ENCODE results near the gene SRRM3.
"Not testable (repeated sequence)": the region's sequence is repeated elsewhere in the genome, so short reads cannot be mapped to it uniquely, and the experiment has no call there.

The SRRM3 gene

GRCh38 chr7:76314042-76314721 lies 112.5 kb downstream of the SRRM3 start:
- peak; percentile 75 for DNase-seq (ENCODE audit: low read depth)

GRCh38 chr7:76314740-76315139 lies 113.0 kb downstream of the SRRM3 start:
- not testable (repeated sequence) for H3K4me3 ChIP-seq (ENCODE audit: low read depth, low read length); DNase-seq (ENCODE audit: low read depth)

More at GRCh38 chr7:76314042-76314721, 112.5 kb downstream of the SRRM3 start:
- peak; percentile 99 for TF ChIP-seq CTCF (IDR thresholded peaks at IDR 0.05; ENCODE audit: low read depth, low read length, missing control alignments)
- H3K4me3 ChIP-seq (ENCODE audit: low read depth, low read length) = no peak overlapping the region

- no peak overlapping the region for H3K4me3 ChIP-seq (ENCODE audit: low read depth, low read length)
- peak; percentile 24 for TF ChIP-seq CTCF (IDR thresholded peaks at IDR 0.05; ENCODE audit: low read depth, low read length, missing control alignments)
- DNase-seq (ENCODE audit: low read depth) = no peak
These were observed 113.7 kb downstream of the SRRM3 start for GRCh38 chr7:76315364-76315763.

GRCh38 chr7:76316984-76317781 lies 115.5 kb downstream of the SRRM3 start:
- no peak for DNase-seq (ENCODE audit: low read depth)
- no peak for TF ChIP-seq CTCF (IDR thresholded peaks at IDR 0.05; ENCODE audit: low read depth, low read length, missing control alignments)
- H3K4me3 ChIP-seq (ENCODE audit: low read depth, low read length) = peak overlapping the region; percentile 54

- TF ChIP-seq CTCF (IDR thresholded peaks at IDR 0.05; ENCODE audit: low read depth, low read length, missing control alignments) = no peak
- peak overlapping the region; percentile 54 for H3K4me3 ChIP-seq (ENCODE audit: low read depth, low read length)
- DNase-seq (ENCODE audit: low read depth) = peak; percentile 93
These were observed 116.2 kb downstream of the SRRM3 start for GRCh38 chr7:76317782-76318487.

GRCh38 chr7:76318488-76319353 lies 117.0 kb downstream of the SRRM3 start:
- TF ChIP-seq CTCF (IDR thresholded peaks at IDR 0.05; ENCODE audit: low read depth, low read length, missing control alignments) = peak; percentile 22
- H3K4me3 ChIP-seq (ENCODE audit: low read depth, low read length) = peak overlapping the region; percentile 54
- DNase-seq (ENCODE audit: low read depth) = peak; percentile 82
